OCI-LY1 (cell line): Measurements from ENCODE around the gene QTRT2.

Experiments used
- H2AFZ ChIP-seq: fragments of 200-600 bp; sonication (generic), shearing (Covaris generic); 2 replicates; pipeline ENCODE4 v1.6.0; 2014; ENCODE audit warnings: antibody characterized with exemption, mild to moderate bottlenecking, low read length
- H3F3A ChIP-seq: fragments of 200-600 bp; sonication (generic), shearing (Covaris generic); 2 replicates; pipeline ENCODE4 v1.6.0; 2014; ENCODE audit warnings: mild to moderate bottlenecking, antibody characterized with exemption, low read length, moderate library complexity; ENCODE audit not compliant: insufficient read depth
- H3K27ac ChIP-seq: fragments of 200-600 bp; sonication (generic); 2 replicates; pipeline ENCODE4 v1.5.1; 2014; ENCODE audit warnings: low read length, mixed run types, mild to moderate bottlenecking, low read depth; ENCODE audit not compliant: poor library complexity, severe bottlenecking
- H3K27me3 ChIP-seq: fragments of 200-600 bp; sonication (generic); 2 replicates; pipeline ENCODE4 v1.6.0; 2014; ENCODE audit warnings: antibody characterized with exemption, mild to moderate bottlenecking, low read length, moderate library complexity; ENCODE audit not compliant: insufficient read depth
- H3K36me3 ChIP-seq: fragments of 200-600 bp; sonication (generic); 2 replicates; pipeline ENCODE4 v1.6.1; 2014; ENCODE audit warnings: mild to moderate bottlenecking, antibody characterized with exemption, low read length, moderate library complexity, mixed read lengths; ENCODE audit not compliant: insufficient read depth
- H3K4me1 ChIP-seq: fragments of 200-600 bp; sonication (generic); 2 replicates; pipeline ENCODE4 v1.5.1; 2014; ENCODE audit warnings: mild to moderate bottlenecking, low read length, moderate library complexity; ENCODE audit not compliant: insufficient read depth, severe bottlenecking
- H3K4me2 ChIP-seq: fragments of 200-600 bp; sonication (generic), shearing (Covaris generic); 2 replicates; pipeline ENCODE4 v1.6.1; 2014; ENCODE audit warnings: low read length
- H3K4me3 ChIP-seq: fragments of 200-600 bp; sonication (generic); 2 replicates; pipeline ENCODE4 v1.5.1; 2014; ENCODE audit warnings: low read length, low read depth, mild to moderate bottlenecking, mixed read lengths; ENCODE audit not compliant: poor library complexity, severe bottlenecking
- H3K79me2 ChIP-seq: fragments of 200-600 bp; shearing (Covaris generic); 2 replicates; pipeline ENCODE4 v1.6.1; 2016; ENCODE audit warnings: mixed run types, low read length, mixed read lengths; ENCODE audit not compliant: insufficient read depth
- H3K9ac ChIP-seq: fragments of 200-600 bp; sonication (generic), shearing (Covaris generic); 2 replicates; pipeline ENCODE4 v1.6.1; 2014; ENCODE audit warnings: mild to moderate bottlenecking, low read length, mixed read lengths
- H3K9me2 ChIP-seq: fragments of 200-600 bp; sonication (generic), shearing (Covaris generic); 2 replicates; pipeline ENCODE4 v1.6.1; 2014; ENCODE audit warnings: low read depth, mild to moderate bottlenecking, low read length, mixed read lengths
- H3K9me3 ChIP-seq: fragments of 200-600 bp; shearing (Covaris generic); 2 replicates; pipeline ENCODE4 v1.6.1; 2014; ENCODE audit warnings: low read length, mixed read lengths
- H4K20me1 ChIP-seq: fragments of 200-600 bp; sonication (generic), shearing (Covaris generic); 2 replicates; pipeline ENCODE4 v1.6.0; 2016; ENCODE audit warnings: mild to moderate bottlenecking, low read length; ENCODE audit not compliant: insufficient read depth
- EZH2 ChIP-seq: fragments of 200-600 bp; sonication (generic), shearing (Covaris generic); IDR thresholded peaks from 2 replicates; pipeline ENCODE4 v1.8.0; 2017; ENCODE audit warnings: borderline replicate concordance, mixed run types, mild to moderate bottlenecking, antibody characterized with exemption, low read length, moderate library complexity, mixed read lengths
- TF ChIP-seq, protein P1 (sequence below): fragments of 200-600 bp; sonication (generic), shearing (Covaris generic); IDR thresholded peaks from 2 replicates; pipeline ENCODE4 v1.5.1; 2017; ENCODE audit warnings: mild to moderate bottlenecking, antibody characterized with exemption, low read length, moderate library complexity, mixed read lengths

The QTRT2 gene

DNA sequence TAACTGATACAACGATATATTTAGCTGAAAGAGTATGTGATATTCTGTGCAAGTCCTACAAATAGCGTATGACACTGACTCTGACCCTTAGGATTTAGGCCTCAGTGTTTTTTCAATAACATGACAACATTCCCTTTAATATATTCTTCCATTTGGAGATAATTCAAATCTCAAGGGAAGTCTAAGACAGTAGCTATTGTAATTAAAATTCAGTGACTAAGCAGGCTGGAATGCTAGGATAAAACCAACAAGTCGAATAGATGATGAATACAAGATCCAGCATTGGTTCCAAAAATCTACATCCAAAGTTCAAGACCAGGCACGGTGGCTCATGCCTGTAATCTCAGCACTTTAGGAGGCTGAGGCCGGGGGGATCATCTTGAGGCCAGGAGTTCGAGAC, 56.2 kb downstream of the QTRT2 start:
- H3K4me3 ChIP-seq = no peak overlapping the region
- H3F3A ChIP-seq = no peaks in the 10 kb centered on the region
- H3K4me1 ChIP-seq = no peaks in the 10 kb centered on the region
- no peak overlapping the region for H2AFZ ChIP-seq
- H3K27ac ChIP-seq = no peak overlapping the region
- 0 out of 2 replicates have a peak, but pooled peaks cover 4% of the 10 kb centered on the region for H3K27me3 ChIP-seq
- H3K9ac ChIP-seq = no peak overlapping the region
- H3K4me2 ChIP-seq = no peak overlapping the region
- H3K36me3 ChIP-seq = no peaks in the 10 kb centered on the region
- no peaks in the 10 kb centered on the region for H3K9me2 ChIP-seq
- H3K9me3 ChIP-seq = no peaks in the 10 kb centered on the region
- no peaks in the 10 kb centered on the region for H3K79me2 ChIP-seq
- no peaks in the 10 kb centered on the region for H4K20me1 ChIP-seq
- TF ChIP-seq EZH2 = no peak
- TF ChIP-seq, protein P1, sequence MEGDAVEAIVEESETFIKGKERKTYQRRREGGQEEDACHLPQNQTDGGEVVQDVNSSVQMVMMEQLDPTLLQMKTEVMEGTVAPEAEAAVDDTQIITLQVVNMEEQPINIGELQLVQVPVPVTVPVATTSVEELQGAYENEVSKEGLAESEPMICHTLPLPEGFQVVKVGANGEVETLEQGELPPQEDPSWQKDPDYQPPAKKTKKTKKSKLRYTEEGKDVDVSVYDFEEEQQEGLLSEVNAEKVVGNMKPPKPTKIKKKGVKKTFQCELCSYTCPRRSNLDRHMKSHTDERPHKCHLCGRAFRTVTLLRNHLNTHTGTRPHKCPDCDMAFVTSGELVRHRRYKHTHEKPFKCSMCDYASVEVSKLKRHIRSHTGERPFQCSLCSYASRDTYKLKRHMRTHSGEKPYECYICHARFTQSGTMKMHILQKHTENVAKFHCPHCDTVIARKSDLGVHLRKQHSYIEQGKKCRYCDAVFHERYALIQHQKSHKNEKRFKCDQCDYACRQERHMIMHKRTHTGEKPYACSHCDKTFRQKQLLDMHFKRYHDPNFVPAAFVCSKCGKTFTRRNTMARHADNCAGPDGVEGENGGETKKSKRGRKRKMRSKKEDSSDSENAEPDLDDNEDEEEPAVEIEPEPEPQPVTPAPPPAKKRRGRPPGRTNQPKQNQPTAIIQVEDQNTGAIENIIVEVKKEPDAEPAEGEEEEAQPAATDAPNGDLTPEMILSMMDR = no peak

DNA sequence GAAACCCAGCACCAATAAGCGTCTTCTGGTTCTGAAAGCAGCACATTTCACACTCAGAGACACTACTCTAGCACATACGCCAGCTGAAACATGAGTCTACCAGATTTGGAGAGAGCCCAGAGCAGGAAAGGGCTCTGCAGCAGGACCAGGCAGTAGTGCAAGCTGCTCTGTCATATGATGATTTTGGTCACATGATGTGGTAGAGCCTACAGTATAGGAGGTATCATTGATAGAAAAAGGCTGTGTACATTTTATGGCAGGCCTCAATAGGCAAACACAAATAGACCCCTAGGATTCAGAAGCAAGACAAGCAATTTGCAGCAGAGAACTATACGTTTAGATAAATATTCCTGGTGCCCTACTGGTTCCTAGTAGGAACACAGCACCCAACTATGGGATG, 58.2 kb downstream of the QTRT2 start:
- H3K36me3 ChIP-seq = no peaks in the 10 kb centered on the region
- 0 out of 2 replicates have a peak, but pooled peaks cover 4% of the 10 kb centered on the region for H3K27me3 ChIP-seq
- no peak overlapping the region for H3K4me3 ChIP-seq
- no peak overlapping the region for H3K9ac ChIP-seq
- H3K4me2 ChIP-seq = no peak overlapping the region
- H4K20me1 ChIP-seq = no peaks in the 10 kb centered on the region
- no peaks in the 10 kb centered on the region for H3K9me3 ChIP-seq
- H2AFZ ChIP-seq = no peak overlapping the region
- no peaks in the 10 kb centered on the region for H3K9me2 ChIP-seq
- TF ChIP-seq, protein P1 = no peak
- TF ChIP-seq EZH2 = no peak
- no peaks in the 10 kb centered on the region for H3K79me2 ChIP-seq
- no peaks in the 10 kb centered on the region for H3K4me1 ChIP-seq
- no peak overlapping the region for H3K27ac ChIP-seq
- H3F3A ChIP-seq = no peaks in the 10 kb centered on the region

GRCh38 chr3:114115143-114115542, 58.6 kb downstream of the QTRT2 start:
- Histone ChIP-seq H3K27me3 (0 out of 2 replicates have a peak, but pooled peaks cover 1% of the 10 kb centered on the region), H4K20me1 (no peaks in the 10 kb centered on the region), H3K9me3 (no peaks in the 10 kb centered on the region), H3K9me2 (no peaks in the 10 kb centered on the region), H3K4me1 (no peaks in the 10 kb centered on the region), H2AFZ (no peak overlapping the region), H3K36me3 (no peaks in the 10 kb centered on the region), H3K27ac (no peak overlapping the region), H3K9ac (no peak overlapping the region), H3K4me3 (no peak overlapping the region), H3K4me2 (no peak overlapping the region), H3K79me2 (no peaks in the 10 kb centered on the region), H3F3A (no peaks in the 10 kb centered on the region)
- no peak for TF ChIP-seq EZH2
- TF ChIP-seq, protein P1 = no peak
